HG02759 (cell line): ENCODE data around the gene MACF1.
"Not testable (repeated sequence)": the region's sequence is repeated elsewhere in the genome, so short reads cannot be mapped to it uniquely, and the experiment has no call there.

Experiments
- ATAC-seq: cut with Tn5 transposase; IDR thresholded peaks from one replicate; pipeline ENCODE4 v1.9.1; 2021; ENCODE audit warnings: mild to moderate bottlenecking, moderate library complexity; ENCODE audit not compliant: unreplicated experiment

The MACF1 gene

DNA sequence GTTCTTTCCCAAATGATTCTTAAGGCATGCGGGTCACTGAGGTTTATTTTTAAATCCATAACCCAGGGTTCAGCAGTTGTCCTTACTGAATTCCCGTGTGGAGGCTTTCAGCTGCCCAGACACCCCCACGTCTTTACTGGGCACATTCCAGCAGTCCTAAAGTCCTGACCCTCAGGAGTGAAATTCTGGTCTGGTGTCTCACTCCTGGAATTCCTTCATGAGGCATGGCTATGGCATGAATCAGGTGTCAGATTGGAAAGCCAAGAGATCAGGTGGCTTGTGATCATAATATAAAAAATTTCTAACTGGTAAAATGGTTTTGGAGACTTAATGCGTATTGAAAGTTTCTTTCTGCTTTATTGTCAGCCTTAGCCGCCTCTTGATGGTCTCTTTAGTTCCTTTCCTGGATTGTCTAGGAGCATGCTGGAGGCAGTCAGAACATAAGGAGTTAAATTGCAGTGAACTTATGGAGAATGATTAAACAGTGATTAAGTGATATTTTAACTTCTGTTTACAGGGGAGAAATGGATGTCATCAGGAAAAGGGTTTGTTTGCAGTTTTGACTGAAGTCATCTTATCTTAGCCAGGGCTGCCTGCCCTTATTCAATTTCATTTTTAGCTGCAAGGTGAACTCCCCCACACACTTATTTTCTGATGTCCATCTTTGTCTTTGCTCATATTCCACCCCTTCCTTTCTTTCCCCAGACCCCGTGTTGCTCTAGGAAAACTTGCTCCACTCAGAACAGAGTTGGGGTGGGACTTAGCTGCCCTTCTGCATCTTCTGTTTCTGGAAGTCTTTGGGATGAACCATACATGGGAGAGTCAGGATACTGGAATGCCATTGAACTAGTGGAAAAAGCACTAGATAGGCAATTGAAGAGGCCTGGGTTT, 25.7 kb upstream of the MACF1 start:
- no peak for ATAC-seq

DNA sequence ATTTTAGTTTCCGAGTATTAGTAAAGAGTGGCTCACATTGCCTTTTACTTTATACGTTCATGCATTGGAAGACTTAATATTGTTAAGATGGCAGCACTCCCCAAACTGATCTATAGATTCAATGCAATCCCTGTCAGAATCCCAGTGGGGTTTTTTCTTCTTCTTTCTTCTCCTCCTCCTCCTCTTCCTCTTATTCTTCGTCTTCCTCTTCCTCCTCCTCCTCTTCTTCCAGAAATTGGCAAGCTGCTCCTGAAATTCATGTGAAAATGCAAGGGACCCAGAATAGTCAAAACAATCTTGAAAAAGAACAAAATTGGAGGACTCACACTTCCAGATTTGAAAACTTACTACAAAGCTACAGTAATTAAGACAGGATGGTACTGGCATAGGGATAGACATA, 23.2 kb upstream of the MACF1 start:
- ATAC-seq, result no peak

DNA sequence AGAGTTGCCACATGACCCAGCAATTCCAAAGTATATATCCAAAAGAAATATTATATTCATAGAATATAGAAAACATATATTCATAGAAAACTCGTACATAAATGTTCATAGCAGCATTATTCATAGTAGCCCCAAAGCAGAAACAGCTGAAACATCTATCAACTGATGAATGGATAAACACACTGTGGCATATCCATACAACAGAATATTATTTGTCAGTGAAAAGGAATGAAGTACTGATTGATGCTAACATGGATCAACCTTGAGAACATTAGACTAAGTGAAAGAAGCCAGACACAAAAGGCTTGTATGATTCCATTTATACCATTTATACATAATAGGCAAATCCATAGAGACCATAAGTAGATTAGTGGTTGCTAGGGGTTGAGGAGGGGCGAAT, 21.7 kb upstream of the MACF1 start:
- ATAC-seq, result no peak

DNA sequence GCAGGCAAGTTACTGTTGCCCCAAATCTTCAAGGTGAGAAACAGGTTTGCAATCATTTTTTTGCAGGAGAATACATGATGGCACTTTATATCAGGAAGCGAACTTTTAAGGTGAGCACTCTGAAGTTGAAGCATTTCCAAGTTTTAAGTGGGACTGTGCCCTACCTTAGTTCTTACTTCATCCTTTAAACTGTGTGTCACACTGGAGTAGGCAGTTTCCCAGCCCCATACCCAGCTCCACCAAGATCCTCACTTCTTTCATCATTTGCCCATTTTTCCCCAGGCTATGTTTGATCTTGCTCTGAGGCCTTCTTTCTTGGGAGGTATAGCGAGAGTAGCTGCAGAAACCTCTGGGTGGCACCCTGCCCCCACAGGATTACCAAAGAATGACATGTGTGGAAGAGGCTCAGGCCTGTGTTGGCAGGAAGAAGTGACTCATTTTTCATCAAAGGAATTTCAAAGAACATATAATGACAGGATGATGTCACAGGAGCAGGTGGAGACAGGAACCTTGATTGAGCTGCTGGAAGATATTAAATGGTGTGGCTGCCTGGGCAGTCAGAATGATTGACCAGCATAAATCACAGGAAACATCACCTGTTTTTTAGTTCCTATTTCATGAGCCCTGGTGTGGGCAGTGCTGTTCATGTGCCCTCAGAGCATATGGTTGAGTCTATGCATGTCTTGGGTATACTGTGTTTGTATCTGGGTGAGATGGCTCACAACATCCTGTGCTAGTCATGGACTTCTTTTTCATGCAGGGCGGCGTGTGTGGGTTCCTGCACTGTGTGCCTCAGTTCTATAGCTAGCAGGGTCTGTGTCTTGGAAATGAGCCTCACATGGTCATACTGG, 20.8 kb upstream of the MACF1 start:
- ATAC-seq, result no peak

DNA sequence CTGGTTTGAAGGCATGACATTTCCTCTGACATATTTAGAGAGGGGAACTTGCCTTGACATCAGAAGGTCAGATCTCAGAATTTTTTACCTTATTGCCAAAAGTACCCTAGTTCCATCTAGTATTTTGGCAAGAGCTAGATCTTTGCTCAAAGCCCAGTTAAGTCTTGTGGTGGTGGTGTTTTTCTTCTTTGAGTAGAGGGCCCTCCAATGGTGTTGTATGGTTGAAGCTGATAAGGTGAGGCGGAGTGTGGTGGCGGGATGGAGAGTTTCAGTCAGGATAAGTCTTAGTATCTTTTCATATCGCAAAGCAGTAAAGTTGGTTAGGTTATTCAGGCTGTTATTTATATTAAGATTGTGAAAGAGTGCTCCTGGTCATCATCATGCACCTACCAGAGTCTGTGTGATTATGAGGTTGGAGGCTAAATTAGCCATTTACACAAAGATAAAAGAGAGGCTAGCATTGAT, 20.1 kb upstream of the MACF1 start:
- ATAC-seq, result no peak

DNA sequence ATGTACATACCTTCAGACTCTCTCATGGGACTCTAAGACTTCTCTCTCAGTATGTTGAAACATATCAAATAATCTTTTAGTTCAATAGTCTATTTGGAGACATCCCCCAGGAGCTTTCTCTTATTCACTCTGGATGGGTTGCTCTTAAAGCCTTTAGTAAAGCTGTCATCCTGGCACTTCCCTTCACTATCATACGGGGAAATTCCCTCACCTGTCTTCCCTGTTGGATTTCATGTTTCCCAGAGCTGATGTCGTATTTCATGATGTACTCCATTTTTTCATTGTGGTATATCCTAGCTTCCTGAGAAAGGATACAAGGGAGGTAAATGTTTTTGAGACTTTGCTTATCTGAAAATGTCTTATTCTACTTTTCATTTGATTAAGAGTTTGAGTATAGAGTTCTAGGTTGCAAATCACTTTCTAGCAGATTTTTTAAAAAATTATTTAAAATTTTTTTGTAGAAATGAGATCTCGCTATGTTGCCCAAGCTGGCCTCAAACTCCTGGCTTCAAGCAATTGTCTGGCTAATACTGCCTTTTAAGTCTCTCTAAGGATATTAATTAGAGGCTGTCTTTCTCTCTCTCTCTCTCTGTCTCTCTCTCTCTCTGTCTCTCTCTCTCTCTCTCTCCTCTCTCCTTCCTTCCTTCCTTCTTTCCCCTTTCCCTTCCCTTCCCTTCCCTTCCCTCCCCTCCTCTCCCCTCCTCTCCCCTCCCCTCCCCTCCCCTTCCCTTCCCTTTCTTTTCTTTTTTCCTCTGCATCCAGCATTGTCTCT, 17.0 kb upstream of the MACF1 start:
- no peak for ATAC-seq

DNA sequence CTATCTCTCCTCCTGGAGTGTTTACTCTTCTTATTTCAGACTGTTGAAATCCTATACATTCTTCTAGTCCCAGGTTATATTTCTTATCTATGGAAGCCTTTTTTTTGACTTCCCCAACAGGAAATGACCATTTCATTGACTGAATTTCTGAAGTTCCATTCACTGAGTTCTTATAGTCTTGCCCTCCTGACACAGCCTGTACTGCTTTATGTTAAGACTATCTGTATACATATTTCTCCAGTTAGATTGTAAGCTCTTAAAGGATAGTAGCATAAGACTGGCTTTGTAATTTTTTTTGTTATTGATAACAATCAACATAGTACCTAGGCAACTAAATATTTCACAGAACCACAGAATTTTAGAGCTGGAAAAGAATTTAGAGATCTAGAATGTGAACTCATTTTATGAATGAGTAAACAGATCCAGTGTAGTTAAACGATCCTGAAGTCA, 14.9 kb upstream of the MACF1 start:
- ATAC-seq, result no peak

DNA sequence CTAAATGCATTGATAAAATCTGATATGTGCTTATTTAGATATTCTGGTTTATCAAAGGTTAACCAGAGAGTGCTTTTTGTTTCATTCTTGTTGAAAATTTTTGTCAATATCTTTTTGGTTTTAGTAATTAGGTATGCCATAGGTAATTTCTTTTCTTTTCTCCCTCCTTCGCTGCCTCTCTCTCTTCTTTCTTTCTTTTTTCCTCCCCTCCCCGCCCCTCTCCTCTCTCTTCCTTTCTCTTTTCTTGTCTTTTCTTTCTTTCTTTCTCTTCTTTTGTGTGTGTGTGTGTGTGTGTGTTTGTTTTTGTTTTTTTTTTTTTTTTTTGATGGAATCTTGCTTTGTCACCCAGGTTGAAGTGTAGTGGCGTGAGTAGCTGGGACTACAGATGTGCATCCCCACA, 14.4 kb upstream of the MACF1 start:
- ATAC-seq, result no peak

DNA sequence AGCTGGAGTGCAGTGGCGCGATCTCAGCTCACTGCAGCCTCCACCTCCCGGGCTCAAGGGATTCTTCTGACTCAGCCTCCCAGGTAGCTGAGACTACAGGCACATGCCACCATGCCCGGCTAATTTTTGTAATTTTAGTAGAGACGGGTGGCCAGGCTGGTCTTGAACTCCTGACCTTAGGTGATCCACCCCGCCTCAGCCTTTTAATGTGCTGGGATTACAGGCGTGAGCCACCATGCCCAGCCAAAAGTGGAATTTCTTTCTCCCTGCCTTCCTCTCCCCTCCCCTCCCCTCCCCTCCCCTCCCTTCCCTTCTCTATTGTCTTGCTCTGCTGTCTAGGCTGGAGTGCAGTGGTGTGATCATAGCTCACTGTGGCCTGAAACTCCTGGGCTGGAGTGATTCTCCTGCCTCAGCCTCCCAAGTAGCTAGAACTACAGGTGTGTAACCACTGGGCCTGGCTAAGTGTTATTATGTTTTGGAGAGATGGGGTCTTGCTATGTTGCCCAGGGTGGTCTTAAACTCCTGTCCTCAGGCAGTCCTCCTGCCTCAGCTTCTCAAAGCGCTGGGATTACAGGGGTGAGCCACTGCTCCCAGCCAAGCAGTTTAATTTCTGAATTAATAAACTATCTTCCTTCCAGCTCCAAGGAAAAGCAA, 10.0 kb upstream of the MACF1 start:
- ATAC-seq, result no peak

DNA sequence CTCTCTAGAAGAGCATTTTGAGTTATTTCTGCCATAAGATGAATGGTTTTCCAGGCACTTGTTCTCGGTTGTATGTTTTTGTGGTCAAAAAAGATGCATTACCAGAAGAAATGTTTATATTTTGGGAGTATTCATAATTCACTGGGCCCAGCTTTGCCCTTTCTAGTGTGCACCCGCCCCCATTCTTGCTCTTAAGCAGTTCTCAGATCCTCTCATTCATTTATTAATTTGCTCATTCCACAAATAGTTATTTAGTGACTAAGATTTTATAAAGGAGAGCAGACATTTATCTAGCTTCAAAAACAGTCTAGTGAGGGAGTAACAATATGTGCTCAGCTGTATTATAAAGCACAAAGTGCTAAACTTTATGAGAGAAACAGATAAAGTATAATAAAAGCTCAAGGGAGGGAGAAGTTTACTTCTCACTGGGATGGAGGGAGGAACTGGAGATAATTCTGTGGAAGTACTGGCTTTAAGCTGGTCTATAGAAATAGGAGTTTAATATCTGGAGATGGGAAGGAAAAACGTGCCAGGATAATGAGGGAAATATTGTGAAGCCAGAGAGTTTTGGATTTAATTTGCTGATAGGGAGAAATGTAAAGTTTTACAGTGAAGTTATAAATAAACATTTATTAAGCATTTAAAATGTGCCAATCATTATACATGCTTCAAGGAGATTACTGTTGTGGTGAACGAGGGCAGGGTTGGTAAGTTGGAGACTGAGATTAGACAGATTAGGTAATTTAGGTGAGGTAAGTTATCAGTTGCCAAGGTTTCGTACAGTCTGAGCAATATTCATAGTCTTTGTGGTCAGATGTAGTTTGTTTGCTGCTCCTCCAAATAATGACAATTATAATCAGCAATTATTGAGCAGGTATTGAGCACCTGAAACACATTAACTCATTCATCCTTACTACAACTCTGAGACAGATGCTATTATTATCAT, 9.1 kb upstream of the MACF1 start:
- ATAC-seq, result no peak

DNA sequence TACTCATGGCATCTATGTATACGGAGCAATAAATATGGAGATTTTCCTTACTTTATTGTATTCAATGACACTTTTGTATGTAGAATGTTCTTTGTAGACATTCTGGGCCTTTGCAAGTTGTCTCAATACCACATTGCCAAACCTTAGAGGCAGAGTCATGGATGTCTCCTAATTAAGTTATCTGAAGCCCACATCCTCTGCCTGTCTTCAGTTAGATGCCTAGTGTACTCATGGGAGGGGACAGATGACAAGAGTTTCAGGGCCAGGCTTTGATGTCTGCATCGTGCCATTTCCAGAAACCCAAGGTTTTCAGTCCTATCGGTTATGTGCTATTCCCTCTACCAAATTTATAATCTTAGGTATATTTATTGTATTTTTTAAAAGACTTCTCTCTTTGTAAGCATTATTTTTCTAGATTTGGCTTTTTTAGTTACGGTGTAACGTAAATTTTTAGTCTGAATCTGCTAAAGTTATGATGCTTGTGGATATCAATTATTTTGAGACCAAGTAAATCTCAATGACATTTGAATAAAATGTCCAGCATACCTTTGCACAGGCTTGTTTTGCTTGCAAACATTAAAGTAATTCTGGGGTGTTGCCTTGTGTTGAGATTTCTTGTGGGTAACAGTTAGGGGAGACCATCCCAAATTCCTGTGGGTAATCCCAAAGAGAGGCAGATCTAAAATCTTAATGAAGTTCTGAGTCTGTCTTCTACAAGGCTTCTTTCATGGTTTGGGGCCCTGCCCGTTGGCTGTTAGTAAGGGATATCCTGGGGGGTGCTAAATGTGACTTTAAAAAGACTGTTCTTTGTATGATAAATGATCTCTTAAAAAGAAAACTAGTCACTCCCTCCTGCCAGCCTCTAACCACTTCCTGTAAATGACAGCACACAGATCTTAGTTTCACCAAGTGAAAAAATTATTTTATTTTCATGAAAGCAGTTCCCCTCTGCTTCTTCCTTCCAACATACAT, 8.0 kb upstream of the MACF1 start:
- no peak for ATAC-seq

DNA sequence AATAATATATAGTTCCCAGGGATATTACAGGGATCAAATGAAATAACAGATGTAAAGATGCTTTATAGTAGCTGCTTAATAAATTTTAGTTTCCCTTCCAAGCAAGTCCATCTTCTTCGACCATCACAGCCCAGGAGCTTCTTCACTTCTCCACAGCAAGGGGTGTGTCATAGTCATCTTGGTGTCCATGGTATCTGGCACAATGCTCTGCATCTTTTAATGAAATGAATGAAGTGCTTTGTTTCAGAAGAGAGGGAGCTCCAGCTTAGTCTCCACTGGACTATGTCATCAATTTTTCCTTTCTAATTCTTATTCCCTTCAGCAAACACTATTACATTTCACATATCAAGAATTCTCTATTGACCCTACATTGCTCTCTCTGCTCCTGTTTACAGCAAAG, 4.9 kb upstream of the MACF1 start:
- ATAC-seq, result no peak

DNA sequence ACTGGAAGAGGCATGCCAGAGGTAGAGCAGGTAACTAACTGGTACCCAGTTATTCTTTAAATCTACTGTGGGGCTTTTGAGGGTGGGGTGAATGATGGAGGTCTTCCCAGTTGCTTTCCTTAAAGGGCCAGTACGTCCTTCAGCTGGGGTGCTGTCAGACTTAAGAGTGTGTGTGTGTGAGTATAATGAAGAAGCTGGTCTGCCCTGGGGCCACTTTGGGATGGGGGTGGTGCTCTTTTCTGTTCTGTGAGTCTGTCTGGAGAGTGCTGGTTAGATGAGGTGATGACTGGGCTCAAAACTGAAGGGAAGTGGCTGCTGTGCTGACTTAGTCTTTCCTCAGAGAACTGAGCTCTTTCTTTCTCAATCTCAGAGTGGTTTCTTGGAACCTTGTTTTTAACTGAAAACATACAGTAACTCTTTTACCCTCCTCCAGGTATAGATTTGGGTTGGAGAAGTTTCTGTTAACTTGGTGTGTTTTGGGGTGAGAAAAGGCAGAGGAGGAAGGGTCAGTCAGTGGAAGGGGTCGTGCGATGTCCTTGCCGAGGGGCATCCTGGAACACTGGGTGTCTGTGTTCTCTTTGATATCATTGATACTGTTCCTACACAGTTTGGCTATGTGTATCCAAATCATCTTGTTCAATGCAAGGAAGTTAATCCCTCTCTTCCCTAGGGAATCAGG, 746 bp downstream of the MACF1 start:
- ATAC-seq, result no peak

DNA sequence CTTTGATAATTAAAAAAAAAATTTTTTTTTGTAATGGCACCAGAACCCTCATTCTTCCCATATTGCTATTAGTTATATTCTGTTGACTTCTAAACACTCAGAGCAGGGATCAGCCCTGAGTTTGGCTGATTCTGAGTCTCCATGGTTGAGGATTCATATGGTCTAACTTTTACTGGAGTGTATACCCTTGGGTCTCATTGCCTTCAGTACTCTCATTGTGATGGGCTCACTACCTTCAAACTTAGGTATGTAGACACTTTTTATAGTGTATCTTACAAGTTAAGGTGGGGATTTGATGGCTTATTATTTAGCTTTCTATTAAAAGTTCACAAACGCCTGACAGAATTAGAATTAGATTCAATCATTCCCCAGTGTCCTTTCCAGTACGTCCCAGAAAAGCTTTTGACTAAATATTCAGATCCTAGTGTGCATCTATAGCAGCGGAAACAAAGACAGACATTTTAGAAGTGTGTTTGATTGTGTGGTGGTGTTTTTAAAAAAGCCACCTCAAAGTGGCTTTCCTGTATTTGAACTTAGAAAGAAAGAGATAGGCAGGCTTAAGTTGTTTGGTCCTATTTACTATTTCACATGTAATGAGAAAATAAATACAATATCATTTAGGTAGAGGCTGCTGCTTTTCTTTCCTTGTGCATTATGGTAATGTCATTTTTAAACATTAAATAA, 1.4 kb downstream of the MACF1 start:
- ATAC-seq, result no peak

DNA sequence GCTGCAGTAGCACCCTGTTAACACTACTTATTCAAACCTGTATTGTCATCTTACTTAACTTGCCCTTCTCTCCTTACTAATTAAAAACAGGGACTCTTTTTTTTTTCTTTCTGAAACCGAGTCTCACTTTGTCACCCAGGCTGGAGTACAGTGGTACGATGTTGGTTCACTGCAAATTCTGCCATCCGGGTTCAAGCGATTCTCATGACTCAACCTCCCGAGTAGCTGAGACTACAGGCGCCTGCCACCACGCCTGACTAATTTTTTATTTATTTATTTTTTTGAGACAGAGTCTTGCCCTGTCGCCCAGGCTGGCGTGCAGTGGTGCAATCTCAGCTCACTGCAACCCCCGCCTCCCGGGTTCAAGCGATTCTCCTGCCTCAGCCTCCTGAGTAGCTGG, 3.9 kb downstream of the MACF1 start:
- ATAC-seq, result not testable (repeated sequence)

DNA sequence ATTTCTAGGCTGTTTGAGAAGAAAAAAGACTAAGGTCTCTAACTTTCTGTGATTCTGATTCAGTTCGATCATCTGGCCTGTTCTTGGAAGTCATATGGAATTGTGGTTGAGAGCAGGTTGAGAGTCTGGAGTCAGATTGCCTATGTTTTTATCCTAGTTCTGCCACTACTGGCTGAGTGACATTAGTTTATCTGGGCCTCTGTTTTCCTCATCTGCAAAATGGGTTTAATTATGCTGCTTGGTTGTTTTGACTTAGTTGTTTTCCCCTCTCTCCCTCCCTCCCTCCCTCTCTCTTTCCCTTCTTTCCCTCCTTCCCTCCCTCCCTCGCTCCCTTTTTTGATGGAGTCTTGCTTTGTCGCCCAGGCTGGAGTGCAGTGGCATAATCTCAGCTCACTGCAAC, 6.2 kb downstream of the MACF1 start:
- no peak for ATAC-seq

DNA sequence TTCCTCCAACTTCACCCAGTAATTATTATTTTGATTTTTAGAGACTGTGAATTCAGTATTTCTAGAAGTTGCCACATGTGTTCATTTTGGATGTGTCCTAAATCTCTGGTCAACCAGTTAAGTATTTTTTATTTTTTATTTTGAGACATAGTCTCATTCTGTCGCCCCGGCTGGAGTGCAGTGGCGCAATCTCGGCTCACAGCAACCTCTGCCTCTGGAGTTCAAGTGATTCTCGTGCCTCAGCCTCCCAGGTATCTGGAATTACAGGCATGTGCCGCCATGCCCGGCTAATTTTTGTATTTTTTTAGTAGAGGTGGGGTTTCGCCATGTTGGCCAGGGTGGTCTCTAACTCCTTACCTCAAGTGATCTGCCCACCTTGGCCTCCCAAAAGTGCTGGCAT, 8.0 kb downstream of the MACF1 start:
- no peak for ATAC-seq
